GM18861 (cell line): ENCODE measurements around the gene NUDT19.
A peak's percentile ranks its signal among the peaks of the same experiment; 100 is the strongest.
"Not testable (repeated sequence)": the region's sequence is repeated elsewhere in the genome, so short reads cannot be mapped to it uniquely, and the experiment has no call there.

Experiments
- ATAC-seq: cut with Tn5 transposase; IDR thresholded peaks from one replicate; pipeline ENCODE4 v1.9.1; 2021; ENCODE audit not compliant: unreplicated experiment

The NUDT19 gene

DNA sequence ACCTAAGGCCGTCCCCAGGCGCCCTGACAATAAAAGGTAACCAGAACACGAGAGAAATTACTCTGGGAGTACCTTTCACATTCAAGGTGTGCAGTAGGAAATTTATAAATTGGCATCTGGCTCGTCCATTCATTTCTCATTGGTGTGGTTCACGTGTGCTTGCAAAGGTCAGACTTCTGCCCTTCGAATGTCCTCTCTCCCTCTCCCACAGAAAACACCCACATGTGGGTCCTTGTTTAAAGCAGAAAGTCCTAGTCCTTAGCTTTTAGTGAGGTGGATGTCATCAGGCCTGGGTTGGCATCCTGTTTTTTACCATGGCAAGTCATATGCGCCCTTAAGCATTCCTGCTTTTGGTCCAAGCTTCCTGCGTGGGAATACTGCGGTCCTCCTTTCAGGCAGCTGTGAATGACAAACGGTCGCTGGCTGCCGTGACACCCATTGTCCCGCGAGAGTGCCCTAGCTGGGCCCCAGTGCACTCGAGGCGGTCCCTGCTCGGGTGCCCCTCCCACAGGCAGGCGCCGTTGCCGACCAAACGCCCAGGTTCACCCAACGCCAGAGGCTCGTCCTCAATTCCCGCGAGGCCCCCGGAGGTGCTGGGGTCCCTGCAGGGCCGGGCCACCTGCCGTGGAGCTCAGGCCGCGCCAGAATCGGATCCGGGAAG lies at the start of gene NUDT19:
Gene NUDT19 (plus strand): TSS at position 531 of the 661 bp plus-strand sequence. CDS start 140 bp downstream, outside the sequence.
- ATAC-seq: peak; percentile 71

DNA sequence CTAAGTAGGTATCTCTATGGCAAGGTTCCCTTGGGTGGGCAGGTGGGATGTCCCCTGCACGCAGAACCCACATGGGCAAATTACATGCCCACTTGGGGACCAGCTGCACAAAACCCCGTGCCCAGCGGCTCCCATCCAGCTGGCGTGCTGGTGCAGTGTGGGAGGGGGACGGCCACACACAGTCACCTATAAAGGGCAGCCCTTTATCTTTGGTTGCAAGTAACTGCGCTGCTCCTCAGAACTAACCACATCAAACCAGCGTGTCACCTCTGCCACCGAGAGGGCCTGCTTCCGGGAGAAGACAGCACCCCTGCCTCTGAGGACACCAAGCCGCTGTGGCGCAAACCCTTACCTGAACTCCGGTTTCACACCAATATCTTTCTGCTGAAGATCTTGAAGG lies 48.9 kb upstream of the NUDT19 start:
- no peak for ATAC-seq

DNA sequence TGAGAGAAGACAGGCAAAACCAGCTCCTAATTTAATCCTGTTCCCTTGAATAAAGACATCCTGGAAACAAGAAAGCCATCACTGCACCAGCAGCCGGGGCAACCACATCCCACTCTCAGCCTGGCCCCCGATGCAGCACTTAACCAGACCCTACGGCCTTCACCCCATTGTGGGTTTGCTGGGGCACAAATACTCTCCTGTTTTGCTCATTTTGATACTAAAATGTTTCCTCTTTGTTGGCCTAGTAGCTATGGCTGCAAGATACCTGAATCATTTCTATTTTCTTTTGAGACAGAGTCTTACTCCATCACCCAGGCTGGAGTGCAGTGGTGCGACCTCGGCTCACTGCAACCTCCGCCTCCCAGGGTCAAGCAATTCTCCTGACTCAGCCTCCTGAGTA lies 45.1 kb upstream of the NUDT19 start:
- ATAC-seq: no peak

DNA sequence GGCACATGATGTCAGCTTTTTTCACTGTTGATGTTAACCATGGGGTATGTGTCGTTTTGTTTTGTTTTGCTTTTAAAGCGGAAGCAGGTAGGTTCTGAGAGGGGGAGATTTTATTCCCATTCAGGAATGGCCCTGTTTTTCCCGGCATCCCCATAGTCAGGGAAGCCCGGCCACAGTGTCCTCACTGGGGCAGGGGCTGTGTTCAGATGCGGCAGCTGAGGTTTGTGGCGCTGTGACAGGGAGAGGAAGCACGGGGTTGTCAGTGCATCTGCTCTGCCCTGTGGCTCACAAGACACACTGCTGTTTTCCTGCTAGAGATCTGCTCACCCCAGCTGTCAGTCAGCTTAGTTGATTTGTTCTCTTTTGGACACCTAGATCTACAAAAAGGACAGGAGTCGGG lies 44.3 kb upstream of the NUDT19 start:
- ATAC-seq: no peak

DNA sequence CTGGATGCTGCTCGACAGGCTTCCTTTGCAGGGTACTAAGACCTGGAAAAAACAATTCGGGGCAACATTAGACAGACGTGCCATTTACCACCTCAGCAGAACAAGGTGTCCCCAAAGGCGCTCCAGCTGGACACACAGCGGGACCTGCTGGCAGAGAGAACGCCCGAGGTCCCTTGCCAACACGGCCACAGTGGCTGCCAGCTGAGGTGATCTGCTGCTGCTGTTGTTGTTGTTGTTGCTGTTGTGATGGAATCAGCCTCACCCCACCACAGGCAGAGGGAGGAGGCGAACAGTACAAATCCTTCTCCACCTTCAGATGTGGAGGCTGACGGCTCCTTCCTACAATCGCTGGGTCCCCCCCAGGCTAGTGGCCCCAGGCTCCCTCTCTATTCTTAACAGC lies 41.9 kb upstream of the NUDT19 start:
- no peak for ATAC-seq

DNA sequence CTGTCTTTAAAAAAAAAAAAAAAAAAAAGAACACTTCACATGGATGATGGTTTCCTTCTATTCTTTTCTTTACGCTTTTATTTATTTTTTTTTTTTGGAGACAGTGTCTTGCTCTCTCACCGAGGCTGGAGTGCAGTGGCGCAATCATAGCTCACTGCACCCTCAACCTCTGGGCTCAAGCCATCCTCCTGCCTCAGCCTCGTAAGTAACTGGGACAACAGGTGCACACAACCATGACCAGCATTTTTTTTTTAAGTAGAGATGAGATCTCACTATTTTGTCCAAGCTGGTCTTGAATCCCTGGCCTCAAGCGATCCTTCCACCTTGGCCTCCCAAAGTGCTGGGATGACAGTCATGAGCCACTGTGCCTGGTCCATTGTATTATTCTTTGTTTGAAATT lies 41.0 kb upstream of the NUDT19 start:
- ATAC-seq: no peak

DNA sequence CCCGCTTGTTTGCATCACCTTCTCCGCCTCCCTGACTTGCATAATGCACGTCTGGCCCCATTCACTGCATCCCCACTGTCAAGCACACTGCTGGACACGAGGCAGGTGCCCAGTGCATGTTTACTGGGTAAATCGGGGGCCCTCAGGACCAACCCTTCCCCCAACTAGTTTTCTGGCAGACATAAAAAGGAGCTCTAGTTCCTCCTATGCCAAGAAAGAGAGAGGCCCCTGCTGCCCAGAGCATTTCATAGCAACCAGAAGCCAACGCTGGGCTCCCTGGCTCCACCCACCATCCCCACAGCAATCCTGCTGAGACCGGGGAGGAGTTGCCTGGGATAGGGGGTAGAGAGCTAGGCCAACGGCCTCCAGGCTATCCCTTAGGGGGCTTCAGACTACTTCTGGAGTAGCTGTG lies 39.9 kb upstream of the NUDT19 start:
- no peak for ATAC-seq

DNA sequence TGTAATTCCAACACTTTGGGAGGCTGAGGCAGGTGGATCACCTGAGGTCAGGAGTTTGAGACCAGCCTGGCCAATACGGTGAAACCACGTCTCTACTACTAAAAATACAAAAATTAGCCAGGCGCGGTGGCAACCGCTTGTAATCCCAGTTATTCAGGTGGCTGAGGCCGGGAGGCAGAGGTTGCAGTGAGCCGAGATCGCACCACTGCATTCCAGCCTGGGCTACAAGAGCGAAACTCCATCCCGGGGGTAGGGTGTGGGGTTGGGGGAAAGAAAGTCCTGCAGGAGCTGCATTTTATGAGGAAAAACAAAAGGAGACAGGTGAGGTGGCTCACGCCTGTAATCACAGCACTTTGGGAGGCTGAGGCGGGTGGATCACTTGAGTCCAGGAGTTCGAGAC lies 39.3 kb upstream of the NUDT19 start:
- not testable (repeated sequence) for ATAC-seq

DNA sequence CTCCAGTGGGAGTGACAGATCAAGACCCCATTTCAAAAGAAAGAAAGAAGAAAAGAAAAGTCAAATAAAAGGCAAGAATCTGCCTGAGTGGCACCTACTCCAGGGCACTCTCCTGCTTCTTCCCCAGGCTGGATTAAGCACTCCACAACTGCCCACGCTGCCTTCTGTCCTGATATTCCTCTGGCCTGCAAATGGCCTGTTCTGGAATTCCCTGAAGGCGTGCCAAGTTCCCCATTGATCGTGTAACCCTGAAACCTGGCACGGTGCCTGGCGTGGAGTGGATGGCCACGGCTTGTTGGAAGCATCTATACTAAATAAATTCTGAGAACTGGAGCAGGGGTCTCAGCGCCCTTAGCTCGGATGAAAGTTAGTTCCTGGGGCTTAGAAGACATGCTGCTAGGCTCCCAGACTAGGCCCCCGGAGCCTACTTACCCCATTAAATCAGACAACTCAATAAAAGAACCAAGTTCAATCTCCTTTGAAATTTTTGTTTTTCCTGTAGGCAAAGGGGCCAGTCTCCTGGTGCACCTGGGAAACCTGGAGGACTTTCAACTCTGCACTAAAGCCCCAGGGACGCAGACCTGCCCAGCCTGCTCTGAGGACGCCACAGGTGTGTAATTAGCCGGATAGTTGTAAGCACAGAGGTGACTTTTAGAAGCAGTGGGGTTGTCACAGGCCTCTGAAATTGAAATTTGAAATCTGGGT lies 38.6 kb upstream of the NUDT19 start:
- ATAC-seq: no peak

DNA sequence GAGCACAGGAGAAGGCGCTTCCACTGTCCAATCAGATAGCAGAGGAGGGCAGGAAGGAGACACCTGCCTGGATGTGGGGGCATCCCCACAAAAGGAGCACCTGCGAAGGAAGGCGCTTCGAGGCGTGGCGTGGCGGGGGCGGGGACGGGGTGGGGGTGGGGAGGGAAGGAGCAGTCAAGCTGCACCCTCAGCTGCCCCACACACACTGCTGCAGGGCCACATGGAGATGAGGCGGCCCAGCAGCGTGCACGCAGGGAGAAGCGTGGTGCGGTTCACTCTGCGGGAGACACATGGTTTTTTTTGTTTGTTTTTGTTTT lies 38.1 kb upstream of the NUDT19 start:
- ATAC-seq: no peak

DNA sequence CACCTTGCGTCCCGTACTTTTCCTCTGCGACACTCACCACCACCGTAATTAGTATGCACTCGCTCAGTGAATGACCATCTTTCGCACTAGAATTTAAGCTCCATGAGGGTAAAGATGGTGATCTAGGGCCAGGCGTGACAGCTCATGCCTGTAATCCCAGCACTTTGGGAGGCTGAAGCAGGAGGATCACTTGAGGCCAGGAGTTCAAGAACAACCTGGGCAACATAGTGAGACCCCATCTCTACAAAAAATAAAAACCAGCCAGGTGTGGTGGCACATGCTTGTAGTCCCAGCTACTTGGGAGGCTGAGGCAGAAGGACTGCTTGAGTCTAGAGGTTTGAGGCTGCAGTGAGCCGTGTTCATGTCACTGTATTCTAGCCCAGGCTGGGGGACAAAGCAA lies 35.2 kb upstream of the NUDT19 start:
- ATAC-seq: not testable (repeated sequence)

DNA sequence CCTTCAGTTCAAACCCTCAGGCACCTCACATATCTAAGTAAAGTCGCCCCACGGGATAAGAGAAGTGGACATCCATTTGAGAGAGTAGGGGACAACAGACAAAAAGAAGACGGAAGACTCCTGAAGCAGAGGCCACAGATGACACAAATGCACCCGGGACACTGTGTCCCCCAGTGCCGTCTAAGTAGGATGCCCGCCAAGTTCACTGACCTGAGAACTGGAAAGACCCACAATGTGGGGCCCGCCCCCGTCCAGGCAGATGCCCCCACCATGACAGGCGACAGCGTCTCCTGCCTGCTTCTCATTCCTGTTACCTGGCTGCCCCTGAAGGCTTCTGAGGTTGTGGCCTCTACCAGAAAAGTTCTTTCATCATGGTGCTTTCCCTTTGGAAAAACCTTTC lies 33.5 kb upstream of the NUDT19 start:
- ATAC-seq: no peak

DNA sequence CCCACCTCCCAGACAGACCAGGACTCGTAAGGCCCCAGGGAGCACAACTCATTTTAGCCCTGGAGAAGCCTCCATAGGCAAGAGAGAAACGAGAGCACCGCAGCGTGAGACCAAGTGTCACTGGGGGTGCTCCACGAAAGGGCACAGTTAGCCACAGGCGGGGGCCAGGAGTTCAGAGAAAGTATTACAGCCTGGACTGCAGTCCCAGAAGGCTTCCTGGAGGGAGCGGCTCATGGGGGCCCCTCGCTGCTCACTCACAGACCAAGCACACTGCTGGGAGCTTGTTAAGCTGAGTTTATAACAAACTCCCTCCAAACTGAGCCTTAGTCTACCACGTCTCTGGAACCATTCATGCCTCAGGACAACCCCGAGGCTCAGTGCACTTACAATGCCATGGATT lies 33.1 kb upstream of the NUDT19 start:
- ATAC-seq: no peak

DNA sequence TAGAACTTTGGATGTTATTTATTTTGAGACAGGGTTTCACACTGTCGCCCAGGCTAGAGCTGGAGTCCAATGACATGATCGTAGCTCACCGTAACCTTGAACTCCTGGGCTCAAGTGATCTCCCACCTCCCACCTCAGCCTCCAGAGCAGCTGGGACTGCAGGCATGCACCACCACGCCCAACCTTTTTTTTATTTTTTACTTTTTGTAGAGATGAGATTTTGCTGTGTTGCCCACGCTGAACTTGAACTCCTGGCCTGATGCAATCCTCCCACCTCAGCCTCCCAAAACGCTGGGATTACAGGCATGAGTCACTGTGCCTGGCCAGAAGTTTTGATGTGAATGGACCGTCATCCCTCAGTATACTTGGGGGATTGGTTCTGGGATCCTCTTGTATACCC lies 30.3 kb upstream of the NUDT19 start:
- no peak for ATAC-seq

DNA sequence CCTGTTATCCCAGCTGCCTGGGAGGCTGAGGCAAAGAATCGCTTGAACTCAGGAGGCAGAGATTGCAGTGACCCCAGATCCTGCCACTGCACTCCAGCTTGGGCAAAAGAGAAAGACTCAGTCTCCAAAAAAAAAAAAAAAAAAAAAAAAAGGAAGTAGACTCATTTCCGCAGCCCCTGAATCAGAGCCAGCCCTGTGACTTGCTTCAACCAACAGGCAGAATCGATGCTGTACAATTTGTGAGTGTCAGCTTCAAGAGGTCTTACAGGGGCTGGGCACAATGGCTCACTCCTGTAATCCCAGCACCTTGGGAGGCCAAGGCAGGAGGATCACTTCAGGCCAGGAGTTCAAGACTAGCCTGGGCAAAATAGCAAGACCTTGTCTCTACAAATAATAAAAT lies 29.4 kb upstream of the NUDT19 start:
- no peak for ATAC-seq

DNA sequence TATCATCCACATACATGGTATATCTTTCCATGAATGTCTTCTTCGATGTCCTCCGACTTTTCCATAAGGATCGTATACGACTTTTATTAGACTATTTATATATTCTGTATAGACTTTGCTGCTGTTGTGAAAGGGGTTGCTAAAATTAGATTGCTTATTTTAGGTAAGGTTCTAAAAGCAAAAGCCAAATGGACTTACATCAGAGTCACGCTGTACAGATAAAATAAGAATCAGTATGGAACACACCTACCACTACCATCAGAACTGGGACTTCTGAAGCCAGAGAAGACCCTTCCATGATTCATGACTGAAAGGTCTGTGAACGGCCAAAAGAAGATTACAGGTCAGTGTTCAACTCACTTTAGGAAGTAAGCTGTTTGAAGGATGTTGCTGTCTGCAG lies 25.5 kb upstream of the NUDT19 start:
- ATAC-seq: no peak

DNA sequence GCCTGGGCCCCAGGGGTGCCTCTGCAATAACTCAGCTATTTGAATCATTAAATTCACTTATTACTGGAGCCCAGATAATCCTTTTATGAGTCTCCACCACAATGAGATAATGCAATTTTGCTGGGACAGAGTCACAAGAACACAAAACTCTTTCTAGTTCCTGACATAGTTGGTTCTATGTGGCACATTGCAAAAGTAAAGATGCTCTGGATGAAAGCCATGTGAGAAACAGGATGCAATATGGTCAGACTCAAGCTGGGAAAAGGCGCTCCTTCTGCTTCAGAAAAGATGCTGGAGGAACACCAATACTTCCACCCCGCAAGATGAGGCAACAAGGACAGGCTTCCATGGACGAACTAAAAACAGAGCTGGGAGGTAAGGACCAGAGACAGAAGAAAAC lies 22.3 kb upstream of the NUDT19 start:
- ATAC-seq: no peak

DNA sequence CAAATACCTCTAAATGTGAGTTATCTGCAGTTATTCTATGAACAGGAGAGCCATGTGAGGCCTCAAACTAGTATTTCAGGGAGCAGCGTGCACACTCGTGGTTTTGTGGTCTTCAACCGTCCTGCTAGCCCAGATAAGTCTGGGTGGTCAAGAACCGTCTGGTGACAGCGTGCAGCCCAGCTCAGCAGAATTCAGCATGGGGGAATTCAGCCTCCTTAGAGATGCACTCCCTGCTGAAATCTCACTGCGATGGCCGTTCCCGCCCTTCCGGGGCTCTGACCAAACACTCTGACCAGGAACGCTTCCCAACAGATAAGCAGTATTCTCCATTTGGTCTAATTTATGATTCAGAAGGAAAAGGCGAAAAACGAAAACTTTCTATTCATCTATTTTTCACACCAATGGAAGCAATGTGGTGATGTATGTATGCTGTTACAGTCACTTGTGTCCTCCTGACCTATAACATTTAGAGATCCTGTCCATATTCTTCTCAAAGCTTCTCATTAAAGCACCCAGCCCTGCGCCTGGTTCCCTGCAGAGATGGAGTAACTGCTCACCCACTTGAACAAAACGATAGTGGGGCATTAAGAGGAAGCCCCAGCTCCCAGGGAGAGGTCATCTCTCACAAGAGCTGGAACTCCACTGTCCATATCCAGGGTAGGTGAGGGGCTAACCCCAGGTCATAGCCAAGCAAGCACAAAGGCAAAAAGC lies 19.6 kb upstream of the NUDT19 start:
- ATAC-seq: no peak

DNA sequence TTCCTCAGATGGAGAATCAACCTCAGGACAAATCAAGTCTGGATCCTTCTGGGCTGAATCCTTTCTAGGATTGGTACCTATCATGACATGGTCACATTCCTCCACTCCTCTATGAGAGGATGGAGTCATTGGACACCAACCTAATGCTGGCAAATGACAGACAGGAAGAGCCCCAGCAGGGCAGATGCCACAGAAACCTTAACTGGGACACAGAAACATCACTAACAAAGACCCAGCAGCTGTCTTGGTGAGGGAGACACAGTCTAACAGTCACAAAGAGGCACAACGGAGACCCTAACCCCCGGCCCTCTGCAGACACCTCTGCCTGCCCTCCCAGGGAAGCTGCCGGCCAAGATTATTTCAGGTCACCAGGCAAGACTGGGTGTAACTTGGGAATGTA lies 18.8 kb upstream of the NUDT19 start:
- no peak for ATAC-seq

DNA sequence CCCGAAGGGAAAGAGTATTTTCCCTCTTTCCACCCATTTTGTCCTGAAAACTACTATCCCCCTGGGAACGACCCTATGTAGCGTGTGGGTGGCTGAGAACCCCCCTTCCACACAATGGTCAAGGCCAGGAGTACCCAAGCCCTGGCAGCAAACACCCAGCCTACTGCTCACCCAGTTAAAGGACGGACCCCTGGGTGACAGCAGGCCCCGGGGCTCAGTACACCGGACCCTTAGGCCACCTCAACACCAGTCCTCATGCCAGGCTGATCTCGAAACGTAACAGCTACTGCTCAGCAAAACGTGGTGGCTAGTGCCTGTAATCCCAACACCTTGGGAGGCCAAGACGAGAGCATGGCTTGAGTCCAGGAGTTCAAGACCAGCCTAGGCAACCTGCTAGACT lies 18.0 kb upstream of the NUDT19 start:
- ATAC-seq: no peak

DNA sequence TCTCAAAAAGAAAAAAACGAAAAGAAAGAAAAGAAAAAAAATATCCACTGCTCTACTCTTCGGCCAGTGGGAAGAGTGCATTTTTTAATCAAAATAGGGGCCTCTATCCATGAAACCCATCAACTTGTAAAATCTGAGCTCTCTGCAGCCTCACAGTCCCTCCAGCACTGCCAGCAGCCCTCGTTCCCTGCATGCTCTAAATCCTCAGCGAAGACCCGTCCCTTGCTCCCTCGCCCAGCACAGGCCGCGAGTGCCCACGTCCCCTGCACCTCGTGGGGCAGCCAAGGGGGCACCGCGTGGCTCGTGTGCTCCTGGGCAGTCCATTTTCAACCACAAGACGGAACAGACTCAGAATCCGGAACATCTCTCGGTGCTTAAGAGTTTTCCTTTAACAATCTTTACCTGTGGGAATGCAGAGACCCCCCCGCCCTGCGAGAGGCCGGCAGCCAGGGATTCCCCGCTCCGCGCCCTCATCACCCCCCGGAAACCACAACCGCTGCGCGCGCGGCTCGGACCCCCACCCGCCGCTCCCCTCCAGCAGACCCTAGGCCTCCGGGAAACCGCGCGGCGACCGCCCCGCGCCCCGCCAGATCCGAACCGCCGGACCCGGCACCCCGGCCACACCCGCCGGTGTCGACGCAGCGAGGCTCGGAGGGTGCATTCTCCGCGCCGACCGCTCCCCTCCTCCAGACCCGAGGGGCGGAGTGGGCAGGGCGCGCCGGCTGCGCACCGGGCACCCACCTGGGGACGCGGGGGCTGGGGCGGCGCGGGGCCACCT lies 17.3 kb upstream of the NUDT19 start:
- ATAC-seq: peak; percentile 2
